Inflammatory macrophage (primary cell): ENCODE data around the gene GARIN5B.

ENCODE experiments used
- DNase-seq, 2 donors: peaks; one replicate each; pipeline ENCODE4 v3.0.0-alpha.2; 2020 to 2022

Gene GARIN5B

DNA sequence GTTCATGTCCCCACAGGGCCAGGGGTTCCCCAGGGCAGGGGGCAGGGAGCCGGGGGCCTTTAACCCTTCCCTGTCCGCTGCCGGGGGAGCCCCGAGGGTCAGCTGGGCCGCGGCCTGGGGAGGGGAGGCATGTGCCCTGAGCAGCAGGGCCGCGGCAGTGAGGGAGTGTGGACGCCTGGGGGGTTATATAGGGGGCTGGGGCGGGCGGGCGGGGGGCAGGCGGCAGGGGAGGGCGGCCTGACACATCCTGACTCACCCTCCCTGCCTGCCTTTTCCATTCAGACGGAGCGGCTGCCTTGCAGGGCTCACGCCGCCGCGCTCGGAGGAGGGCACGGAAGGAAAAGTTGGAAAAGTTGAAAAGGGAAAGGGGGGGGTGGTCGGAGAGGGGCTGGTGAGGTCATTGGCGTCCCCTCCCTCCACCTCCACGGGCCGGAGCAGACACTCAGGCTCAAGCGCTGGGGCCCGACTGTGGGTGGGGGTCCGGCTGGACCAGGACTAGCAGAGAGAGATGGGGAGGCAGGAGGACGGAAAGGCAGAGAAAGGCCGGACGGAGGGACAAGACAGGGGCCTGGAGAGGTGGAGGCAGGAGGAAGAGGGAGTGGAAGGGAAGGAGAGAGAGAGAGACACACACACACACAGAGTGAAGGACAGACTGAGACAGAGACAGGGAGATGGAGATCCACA lies 7.4 kb upstream of the GARIN5B start, which contains the start of gene IL11:
Gene IL11, minus strand, starts transcription at position 159 of the 684 bp plus-strand sequence. Its CDS starts 153 bp downstream, at position 6.
- DNase-seq: no peak

- DNase-seq: no peak
Measured at GRCh38 chr19:55369653-55370304, 6.7 kb upstream of the GARIN5B start.

DNA sequence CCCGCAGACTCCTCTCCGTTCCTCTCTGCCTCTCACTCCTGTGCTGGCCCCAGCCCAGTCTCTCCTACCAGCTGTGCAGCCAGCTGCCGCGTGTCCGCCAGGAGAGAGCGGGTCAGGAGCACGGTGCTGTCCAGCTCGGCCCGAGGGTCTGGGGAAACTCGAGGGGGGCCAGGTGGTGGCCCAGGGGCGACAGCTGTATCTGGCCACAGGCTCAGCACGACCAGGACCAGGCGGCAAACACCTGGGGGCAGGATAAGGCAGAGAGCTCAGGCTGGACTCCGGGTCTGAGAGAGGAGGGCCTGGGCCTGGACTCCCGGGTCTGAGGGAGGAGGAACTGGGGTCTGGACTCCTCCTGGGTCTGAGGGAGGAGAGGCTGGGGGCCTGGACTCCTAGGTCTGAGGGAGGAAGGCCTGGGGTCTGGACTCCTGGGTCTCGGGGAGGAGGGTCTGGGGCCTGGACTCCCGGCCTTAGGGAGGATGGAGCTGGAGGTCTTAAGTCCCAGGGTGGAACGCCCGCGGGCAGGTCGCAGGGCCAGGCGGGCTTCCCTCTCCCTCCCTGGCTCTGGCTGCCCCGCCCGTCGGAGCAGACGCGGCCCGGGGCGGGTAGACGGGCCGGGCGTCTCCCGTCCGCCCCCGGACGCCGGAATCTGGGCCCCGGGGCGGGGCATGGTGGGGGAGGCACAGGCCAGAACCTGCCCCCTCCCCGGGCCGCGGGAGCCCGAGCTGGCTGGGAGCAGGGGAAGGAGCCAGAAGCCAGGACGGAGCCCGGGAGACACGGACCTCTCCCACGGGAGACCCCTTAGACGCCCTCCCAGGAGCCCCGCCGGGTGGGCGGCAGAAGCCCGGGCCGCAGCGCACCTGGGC lies 5.9 kb upstream of the GARIN5B start:
- peak; percentile 44 to 51 for DNase-seq

- no peak for DNase-seq
Measured at GRCh38 chr19:55368106-55368505, 5.0 kb upstream of the GARIN5B start.

DNA sequence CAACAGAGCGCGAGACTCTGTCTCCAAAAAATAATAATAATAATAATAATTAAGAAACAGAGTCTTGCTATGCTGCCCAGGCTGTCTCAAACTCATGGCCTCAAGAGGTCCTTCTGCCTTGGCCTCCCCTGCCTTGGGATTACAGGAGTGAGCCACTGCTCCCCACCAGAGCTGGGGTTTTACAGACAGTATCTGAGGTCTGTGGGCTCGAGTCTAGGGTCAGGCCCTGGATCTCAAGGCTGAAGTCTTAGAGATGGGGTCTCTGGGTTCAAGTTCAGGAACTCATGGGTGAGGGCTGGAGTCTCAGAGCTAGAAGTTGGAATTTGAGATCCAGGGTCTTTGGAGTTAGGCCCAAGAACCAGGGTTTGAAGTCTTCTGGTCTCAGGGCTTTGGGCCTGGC lies 3.7 kb upstream of the GARIN5B start:
- no peak for DNase-seq

GRCh38 chr19:55365964-55366363 lies 2.9 kb upstream of the GARIN5B start:
- no peak for DNase-seq

GRCh38 chr19:55365245-55365644 lies 2.2 kb upstream of the GARIN5B start:
- no peak for DNase-seq

- DNase-seq: no peak
Measured at GRCh38 chr19:55362174-55362989, 678 bp downstream of the GARIN5B start.

DNA sequence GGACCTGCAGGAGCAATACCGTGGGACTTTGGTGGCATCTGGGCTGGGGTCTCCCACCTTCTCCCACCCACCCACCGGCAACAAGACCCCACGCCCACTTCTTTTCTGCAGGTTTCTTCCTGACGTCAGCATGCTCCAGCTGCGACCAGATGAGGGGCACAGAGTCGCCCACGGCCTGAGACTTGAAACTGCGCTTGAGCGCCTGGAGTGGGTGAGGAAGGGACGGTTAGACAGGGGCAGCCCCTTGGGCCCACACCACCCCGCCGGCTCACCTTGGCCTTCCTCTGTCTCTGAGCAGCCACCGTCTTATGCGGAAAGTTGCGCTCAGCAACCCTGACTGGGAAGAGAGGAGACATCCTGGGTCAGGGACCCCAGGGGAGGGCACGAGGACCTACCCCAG lies 2.2 kb downstream of the GARIN5B start:
- no peak for DNase-seq

DNA sequence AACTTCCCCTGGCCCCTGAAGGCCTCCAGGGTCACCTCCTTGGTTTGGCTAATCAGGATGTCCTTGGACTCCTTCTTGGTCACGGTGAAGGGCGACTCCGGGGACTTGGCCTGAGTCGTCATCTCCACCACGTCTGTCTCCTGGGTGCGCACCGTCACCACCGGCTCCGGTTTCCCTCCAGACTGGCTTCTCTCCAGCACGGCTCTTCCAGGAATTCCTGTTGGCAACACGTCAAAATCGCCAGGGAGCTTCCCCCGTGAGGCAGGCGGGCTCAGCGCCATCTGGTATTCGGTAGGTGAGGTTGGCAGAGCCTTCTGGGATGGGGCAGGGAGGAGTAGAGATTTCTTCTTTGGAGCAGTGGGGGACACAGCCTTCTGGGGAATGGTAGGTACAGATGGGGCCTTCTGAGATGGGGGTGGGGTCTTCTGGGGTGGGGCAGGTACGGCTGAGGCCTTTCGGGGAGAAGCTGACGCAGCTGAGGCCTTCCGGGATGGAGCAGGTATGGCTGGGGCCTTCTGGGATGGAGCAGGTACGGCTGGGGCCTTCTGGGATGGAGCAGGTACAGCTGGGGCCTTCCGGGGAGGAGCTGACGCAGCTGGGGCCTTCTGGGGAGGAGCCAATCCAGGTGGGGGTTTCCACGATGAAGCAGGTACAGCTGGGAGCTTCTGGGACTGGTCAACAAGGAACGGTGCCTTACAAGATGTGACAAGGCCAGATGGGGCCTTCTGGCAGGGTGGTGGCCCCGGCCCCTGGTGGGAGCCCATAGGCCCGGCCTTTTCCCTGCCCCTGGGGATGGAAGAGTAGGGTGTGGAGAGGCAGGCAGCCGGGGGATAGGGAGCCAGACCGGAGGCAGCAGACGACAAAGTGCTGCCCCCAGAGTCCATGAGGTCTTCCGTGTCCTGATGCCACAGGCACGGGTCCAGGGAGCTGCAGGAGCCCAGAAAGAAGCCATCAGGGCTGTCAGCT lies 3.8 kb downstream of the GARIN5B start:
- DNase-seq: no peak

DNA sequence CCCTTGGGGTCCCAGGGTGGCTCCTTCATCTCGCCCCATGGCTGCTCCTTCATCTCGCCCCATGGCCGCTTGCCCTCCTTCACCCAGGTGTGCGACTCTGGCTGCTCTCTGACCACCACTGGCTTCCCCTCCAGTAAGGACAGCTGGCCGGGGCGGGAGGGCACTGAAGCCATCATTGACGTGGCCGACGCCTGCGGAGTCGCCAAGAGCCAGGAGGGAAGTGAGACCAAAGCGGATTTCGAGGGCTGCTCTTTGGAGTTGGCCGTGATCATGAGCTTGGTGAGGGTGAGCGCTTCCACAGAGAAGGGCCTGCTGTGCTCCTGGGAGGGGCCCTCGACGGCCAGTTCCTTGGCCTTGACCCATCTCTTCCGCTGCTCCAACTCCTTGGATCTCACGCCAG lies 4.6 kb downstream of the GARIN5B start:
- DNase-seq: no peak

DNA sequence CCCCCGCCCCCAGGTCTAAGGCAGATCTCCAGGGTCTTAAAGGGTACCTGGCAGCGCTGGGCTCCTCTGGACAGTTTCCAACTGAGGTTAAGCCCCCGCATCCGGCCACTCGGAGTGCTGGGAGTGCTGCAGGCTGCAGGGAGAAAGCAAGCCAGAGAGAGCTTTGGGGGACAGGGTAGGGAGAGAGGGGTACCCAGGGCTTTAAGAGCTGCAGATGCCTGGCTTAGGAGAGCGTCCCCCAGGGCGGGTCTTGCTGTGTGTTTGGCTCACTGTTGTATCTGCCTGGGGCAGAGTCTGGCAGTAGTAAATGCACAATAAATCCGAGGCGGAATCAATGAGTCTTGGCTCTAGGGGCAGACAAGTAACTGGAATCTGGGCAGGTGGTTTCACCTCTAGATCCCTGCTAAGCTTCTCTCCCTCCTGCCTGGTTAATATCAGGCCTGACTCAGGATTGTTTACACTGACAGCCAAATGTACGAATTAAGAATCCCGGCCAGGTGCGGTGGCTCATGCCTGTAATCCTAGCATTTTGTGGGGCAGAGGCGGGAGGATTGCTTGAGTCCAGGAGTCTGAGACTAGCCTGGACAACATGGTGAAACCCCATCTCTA lies 7.7 kb downstream of the GARIN5B start:
- no peak for DNase-seq

DNA sequence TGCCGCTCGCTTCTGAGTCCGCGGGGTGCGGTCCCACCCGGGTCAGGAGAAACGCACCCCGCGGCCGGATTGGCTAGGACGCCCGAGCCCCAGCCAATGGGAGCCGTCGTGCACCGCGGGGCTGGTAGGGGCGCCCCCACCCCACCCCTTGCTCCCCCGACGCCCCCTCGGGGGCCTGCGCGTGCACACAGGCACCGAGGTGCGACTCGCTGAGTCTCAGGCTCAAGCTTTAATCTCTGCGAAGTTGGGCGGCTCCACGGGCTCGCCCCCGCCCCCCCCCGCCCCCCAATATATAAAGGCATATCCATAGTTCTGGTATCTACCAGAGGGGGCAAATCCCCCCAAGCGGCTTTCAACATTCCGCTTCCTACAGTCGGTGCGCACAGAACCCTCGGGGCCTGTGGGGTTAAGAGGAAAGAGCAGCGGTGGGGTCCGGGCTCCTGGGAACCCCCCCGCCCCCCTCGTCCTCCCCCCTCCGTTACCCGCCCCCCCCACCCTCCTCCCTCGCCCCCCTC lies 8.3 kb downstream of the GARIN5B start, which contains the start of gene COX6B2:
Gene COX6B2, minus strand, starts transcription at position 22 of the 515 bp plus-strand sequence. CDS start 198 bp downstream, outside the sequence.
- no peak for DNase-seq

GRCh38 chr19:55353803-55354697 lies 9.0 kb downstream of the GARIN5B start:
- peak; percentile 30 to 65 for DNase-seq

- no peak for DNase-seq
Measured at GRCh38 chr19:55353356-55353802, 9.7 kb downstream of the GARIN5B start.

DNA sequence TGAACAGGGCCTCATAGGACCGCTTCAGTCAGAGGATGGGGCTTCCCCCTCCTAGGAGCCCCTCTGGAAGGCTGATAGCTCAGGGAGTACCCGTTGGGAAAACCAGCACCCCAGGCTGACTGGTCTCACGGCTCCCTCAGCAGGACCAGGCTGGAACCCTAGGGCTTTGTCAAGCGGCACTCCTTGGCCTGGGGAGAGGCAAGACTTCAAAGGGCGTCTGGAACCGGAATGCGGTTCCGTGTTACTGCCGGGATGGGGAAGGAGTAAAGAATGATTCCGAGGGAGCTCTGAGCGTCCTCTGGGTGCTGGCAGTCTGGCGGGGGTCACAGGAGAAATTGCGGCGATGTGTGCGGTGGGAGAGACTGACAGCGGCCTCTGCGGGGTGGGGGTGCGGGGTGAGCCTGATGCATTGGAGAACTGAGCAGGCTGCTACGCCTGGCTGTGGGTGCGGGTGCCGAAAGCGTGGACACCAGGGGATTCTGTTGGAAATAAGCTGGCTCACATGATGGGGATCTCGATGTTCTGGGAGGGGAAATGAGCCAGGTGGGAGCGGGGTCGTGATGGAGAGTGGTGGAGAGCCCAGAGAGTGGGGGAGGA lies 10.4 kb downstream of the GARIN5B start:
- no peak for DNase-seq

DNA sequence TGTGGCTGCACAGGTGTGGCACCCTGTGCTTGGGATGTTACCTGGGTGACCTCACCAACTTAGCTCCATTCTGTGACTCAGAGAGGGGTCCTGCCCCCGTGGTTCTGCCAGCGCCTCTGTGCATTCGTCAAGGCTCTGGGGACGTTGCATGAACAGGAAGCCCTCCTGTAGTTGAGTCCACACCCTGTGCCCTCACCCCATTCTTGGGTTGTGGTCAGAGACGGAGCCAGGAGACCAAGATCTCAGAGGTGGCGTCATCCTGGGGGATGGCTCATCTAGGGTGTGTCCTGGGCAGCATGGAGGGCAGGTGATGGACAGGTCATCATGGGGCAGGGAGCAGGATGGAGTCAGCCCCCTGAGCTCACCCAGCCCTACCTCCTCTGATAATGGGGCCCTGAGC lies 11.0 kb downstream of the GARIN5B start:
- no peak for DNase-seq

GRCh38 chr19:55350620-55351315 lies 12.3 kb downstream of the GARIN5B start:
- no peak for DNase-seq
